PFSK-1 (cell line): Measurements from ENCODE around the gene CXCL1.

ENCODE experiments used
- FOXP2 ChIP-seq: optimal IDR thresholded peaks from 2 replicates; pipeline ENCODE3; 2011; ENCODE audit warnings: borderline replicate concordance, control low read depth, inconsistent platforms; ENCODE audit not compliant: insufficient read depth; ENCODE audit errors: extremely low read length, extremely low read depth
- POLR2AphosphoS5 ChIP-seq: IDR thresholded peaks from 2 replicates; pipeline ENCODE4 v1.6.1; 2012; ENCODE audit warnings: low read depth, mild to moderate bottlenecking, control low read depth, low read length, moderate library complexity
- SIN3A ChIP-seq: IDR thresholded peaks from 2 replicates; pipeline ENCODE4 v1.6.1; 2012; ENCODE audit warnings: mild to moderate bottlenecking, low read length, moderate library complexity, borderline replicate concordance; ENCODE audit not compliant: insufficient read depth
- TAF1 ChIP-seq: IDR thresholded peaks from 2 replicates; pipeline ENCODE4 v1.6.1; 2012; ENCODE audit warnings: low read length, control low read depth, borderline replicate concordance; ENCODE audit not compliant: insufficient read depth
- TF ChIP-seq, protein P1 (sequence below), 2 experiments: IDR thresholded peaks; 2 replicates each; pipeline versions ENCODE4 v1.6.1 to v1.8.0; 2011 to 2012; ENCODE audit warnings: low read depth in 2 of 2, low read length in 2 of 2, control low read depth in 1 of 2, inconsistent platforms in 1 of 2, mild to moderate bottlenecking in 1 of 2, moderate library complexity in 1 of 2; ENCODE audit not compliant: insufficient read depth in 1 of 2

DNA sequence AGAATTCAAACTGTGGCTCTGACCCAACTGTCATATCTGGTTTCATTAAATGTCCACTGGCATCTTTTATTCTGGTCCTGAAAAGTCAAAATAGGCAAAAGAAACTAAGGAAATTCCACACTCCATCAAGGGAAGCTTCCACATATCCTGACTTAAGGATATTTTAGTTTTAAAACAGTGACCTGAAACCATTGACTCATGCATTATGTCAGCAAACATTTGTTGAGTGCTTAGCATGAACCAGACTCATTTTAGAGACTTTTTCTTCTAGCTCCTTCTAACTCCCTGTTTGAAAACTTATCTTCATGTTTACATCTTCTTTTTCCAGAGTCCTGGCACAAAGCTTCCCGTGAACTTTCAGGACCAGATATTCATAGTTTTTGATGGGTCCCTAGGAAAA is 6.9 kb upstream of the CXCL1 start:
- TF ChIP-seq POLR2AphosphoS5 (no peak), TAF1 (no peak), SIN3A (no peak), FOXP2 (no peak)
- TF ChIP-seq, protein P1, sequence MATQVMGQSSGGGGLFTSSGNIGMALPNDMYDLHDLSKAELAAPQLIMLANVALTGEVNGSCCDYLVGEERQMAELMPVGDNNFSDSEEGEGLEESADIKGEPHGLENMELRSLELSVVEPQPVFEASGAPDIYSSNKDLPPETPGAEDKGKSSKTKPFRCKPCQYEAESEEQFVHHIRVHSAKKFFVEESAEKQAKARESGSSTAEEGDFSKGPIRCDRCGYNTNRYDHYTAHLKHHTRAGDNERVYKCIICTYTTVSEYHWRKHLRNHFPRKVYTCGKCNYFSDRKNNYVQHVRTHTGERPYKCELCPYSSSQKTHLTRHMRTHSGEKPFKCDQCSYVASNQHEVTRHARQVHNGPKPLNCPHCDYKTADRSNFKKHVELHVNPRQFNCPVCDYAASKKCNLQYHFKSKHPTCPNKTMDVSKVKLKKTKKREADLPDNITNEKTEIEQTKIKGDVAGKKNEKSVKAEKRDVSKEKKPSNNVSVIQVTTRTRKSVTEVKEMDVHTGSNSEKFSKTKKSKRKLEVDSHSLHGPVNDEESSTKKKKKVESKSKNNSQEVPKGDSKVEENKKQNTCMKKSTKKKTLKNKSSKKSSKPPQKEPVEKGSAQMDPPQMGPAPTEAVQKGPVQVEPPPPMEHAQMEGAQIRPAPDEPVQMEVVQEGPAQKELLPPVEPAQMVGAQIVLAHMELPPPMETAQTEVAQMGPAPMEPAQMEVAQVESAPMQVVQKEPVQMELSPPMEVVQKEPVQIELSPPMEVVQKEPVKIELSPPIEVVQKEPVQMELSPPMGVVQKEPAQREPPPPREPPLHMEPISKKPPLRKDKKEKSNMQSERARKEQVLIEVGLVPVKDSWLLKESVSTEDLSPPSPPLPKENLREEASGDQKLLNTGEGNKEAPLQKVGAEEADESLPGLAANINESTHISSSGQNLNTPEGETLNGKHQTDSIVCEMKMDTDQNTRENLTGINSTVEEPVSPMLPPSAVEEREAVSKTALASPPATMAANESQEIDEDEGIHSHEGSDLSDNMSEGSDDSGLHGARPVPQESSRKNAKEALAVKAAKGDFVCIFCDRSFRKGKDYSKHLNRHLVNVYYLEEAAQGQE (IDR thresholded peaks at IDR 0.05; ENCODE audit: insufficient read depth in 1 of 2, low read depth in 2 of 2, low read length in 2 of 2): no peak
